ENCODE data around the gene DNAI1.

GRCh38 chr9:34419716-34420504 is 38.7 kb upstream of the DNAI1 start:
- TF ChIP-seq CTCF (conservative IDR thresholded peaks at IDR 0.05): no peak
- no peak for TF ChIP-seq ZFX (IDR thresholded peaks at IDR 0.05)

Measured in C4-2B (cell line).